HepG2 (cell line): ENCODE data around the gene STIMATE. TPM values are rescaled to one million over a fixed set of nuclear protein-coding genes. Genes with fewer than 3 reads are reported as not detected.

Experiments used
- ATM ChIP-seq: fragments of 450-650 bp; IDR thresholded peaks from 2 replicates; pipeline ENCODE4 v1.7.1; 2017; ENCODE audit warnings: mild to moderate bottlenecking, borderline replicate concordance
- CREB1 ChIP-seq, 2 experiments: fragments of 450-650 bp in 1 of 2; IDR thresholded peaks; 2 replicates each; pipeline ENCODE4 v1.6.1; 2016 to 2017; ENCODE audit warnings: control low read depth in 1 of 2, mild to moderate bottlenecking in 1 of 2, missing compliant biosample characterization in 1 of 2, missing genetic modification characterization in 1 of 2
- HMG20B ChIP-seq: conservative IDR thresholded peaks from 2 replicates; pipeline ENCODE4 v1.6.1; 2016; ENCODE audit warnings: missing genetic modification reagents, missing compliant biosample characterization
- JUND ChIP-seq: sonication (generic); formaldehyde crosslinking; IDR thresholded peaks from 2 replicates; pipeline ENCODE4 v1.8.0; 2022; ENCODE audit warnings: mild to moderate bottlenecking, missing genetic modification reagents
- KLF6 ChIP-seq: IDR thresholded peaks from 2 replicates; pipeline ENCODE4 v1.8.0; 2016; ENCODE audit warnings: missing biosample characterization, missing genetic modification reagents
- MAF1 ChIP-seq: sonication (generic); formaldehyde crosslinking; IDR thresholded peaks from 2 replicates; pipeline ENCODE4 v1.5.0; 2020; ENCODE audit warnings: missing genetic modification reagents, borderline replicate concordance
- MAZ ChIP-seq, 2 experiments: sonication (generic) in 1 of 2; formaldehyde crosslinking in 1 of 2; IDR thresholded peaks; 2 replicates each; pipeline versions ENCODE4 v1.5.0 to v1.6.1; 2012 to 2020; ENCODE audit warnings: low read depth in 2 of 2, mild to moderate bottlenecking in 2 of 2, borderline replicate concordance in 1 of 2, improper control_type of control experiment in 1 of 2, low read length in 1 of 2, missing genetic modification reagents in 1 of 2, moderate library complexity in 1 of 2
- NKX3-1 ChIP-seq: sonication (generic); formaldehyde crosslinking; IDR thresholded peaks from 2 replicates; pipeline ENCODE4 v1.5.0; 2020; ENCODE audit warnings: missing genetic modification reagents
- PHF5A ChIP-seq: IDR thresholded peaks from one replicate; pipeline ENCODE4 v1.6.1; 2018; ENCODE audit warnings: low read depth, missing genetic modification reagents; ENCODE audit not compliant: unreplicated experiment
- SMC3 ChIP-seq: IDR thresholded peaks from 2 replicates; pipeline ENCODE4 v1.6.1; 2011; ENCODE audit warnings: low read length, improper control_type of control experiment
- SP4 ChIP-seq: sonication (generic); formaldehyde crosslinking; IDR thresholded peaks from 2 replicates; pipeline ENCODE4 v1.8.1; 2023; ENCODE audit warnings: mild to moderate bottlenecking, missing genetic modification reagents
- SSRP1 ChIP-seq: IDR thresholded peaks from 2 replicates; pipeline ENCODE4 v1.6.1; 2016; ENCODE audit warnings: control low read depth
- U2AF1 ChIP-seq: fragments of 200-400 bp; formaldehyde crosslinking; optimal IDR thresholded peaks from 2 replicates; pipeline ENCODE3; 2017; ENCODE audit warnings: mild to moderate bottlenecking, low read depth, low read length
- ZNF232 ChIP-seq: sonication (generic); formaldehyde crosslinking; IDR thresholded peaks from 2 replicates; pipeline ENCODE4 v1.4.0; 2020; ENCODE audit warnings: missing genetic modification reagents, borderline replicate concordance
- ZNF44 ChIP-seq: sonication (generic); formaldehyde crosslinking; IDR thresholded peaks from 2 replicates; pipeline ENCODE4 v1.5.1; 2020; ENCODE audit warnings: mild to moderate bottlenecking, missing genetic modification reagents
- ZNF547 ChIP-seq: sonication (generic); formaldehyde crosslinking; IDR thresholded peaks from 2 replicates; pipeline ENCODE4 v1.5.1; 2020; ENCODE audit warnings: mild to moderate bottlenecking, missing genetic modification reagents
- ZNF672 ChIP-seq: sonication (generic); formaldehyde crosslinking; IDR thresholded peaks from 2 replicates; pipeline ENCODE4 v1.8.1; 2022; ENCODE audit warnings: missing genetic modification reagents
- ZNF704 ChIP-seq: sonication (generic); formaldehyde crosslinking; IDR thresholded peaks from 2 replicates; pipeline ENCODE4 v1.8.1; 2023; ENCODE audit warnings: mild to moderate bottlenecking, inconsistent platforms, moderate library complexity, missing genetic modification reagents, borderline replicate concordance
- ZSCAN22 ChIP-seq: sonication (generic); formaldehyde crosslinking; IDR thresholded peaks from 2 replicates; pipeline ENCODE4 v1.4.0; 2020; ENCODE audit warnings: mild to moderate bottlenecking, missing genetic modification reagents
- polyA plus RNA-seq, 8 experiments: library from polyadenylated mRNA; depleted of rRNA in 3 of 8; stranded (reverse) in 7 of 8; unstranded in 1 of 8; fragments of >200 nt; fragmentation: Illumina TruSeq in 4 of 8; extraction: Trizol in 4 of 8; gene quantifications; 2 replicates each; pipeline versions ENCODE4 v1.2.1 to v1.2.3, GENCODE V29; 2011 to 2016; ENCODE audit warnings: low read depth in 4 of 8, missing spikeins in 1 of 8, mixed read lengths in 1 of 8; ENCODE audit not compliant: insufficient read depth in 1 of 8
- total RNA-seq, 5 experiments: library from RNA; depleted of rRNA; stranded (reverse); fragments of >200 nt; fragmentation: Illumina TruSeq; extraction: Trizol; gene quantifications; 2 replicates each; pipeline ENCODE4 v1.2.3, GENCODE V29; 2016; ENCODE audit warnings: low read depth in 1 of 5
- TF ChIP-seq, protein P1 (sequence below): IDR thresholded peaks from 2 replicates; pipeline ENCODE4 v1.4.0; 2020; ENCODE audit warnings: mild to moderate bottlenecking, missing genetic modification reagents
- TF ChIP-seq, protein P2 (sequence below): sonication (generic); formaldehyde crosslinking; IDR thresholded peaks from 2 replicates; pipeline ENCODE4 v1.4.0; 2020; ENCODE audit warnings: mild to moderate bottlenecking, missing genetic modification reagents
- TF ChIP-seq, protein P3 (sequence below): sonication (generic); formaldehyde crosslinking; IDR thresholded peaks from 2 replicates; pipeline ENCODE4 v1.4.0; 2020; ENCODE audit warnings: missing genetic modification reagents

The STIMATE gene
- total and polyA plus RNA-seq, 2 of the 13 experiments (the other 11 are each of a cell fraction or from before 2014, with no cell fraction given) = 5.7 to 11.7 TPM

GRCh38 chr3:52798978-52799476 lies 98.3 kb downstream of the STIMATE start (continued):
- TF ChIP-seq, protein P1, sequence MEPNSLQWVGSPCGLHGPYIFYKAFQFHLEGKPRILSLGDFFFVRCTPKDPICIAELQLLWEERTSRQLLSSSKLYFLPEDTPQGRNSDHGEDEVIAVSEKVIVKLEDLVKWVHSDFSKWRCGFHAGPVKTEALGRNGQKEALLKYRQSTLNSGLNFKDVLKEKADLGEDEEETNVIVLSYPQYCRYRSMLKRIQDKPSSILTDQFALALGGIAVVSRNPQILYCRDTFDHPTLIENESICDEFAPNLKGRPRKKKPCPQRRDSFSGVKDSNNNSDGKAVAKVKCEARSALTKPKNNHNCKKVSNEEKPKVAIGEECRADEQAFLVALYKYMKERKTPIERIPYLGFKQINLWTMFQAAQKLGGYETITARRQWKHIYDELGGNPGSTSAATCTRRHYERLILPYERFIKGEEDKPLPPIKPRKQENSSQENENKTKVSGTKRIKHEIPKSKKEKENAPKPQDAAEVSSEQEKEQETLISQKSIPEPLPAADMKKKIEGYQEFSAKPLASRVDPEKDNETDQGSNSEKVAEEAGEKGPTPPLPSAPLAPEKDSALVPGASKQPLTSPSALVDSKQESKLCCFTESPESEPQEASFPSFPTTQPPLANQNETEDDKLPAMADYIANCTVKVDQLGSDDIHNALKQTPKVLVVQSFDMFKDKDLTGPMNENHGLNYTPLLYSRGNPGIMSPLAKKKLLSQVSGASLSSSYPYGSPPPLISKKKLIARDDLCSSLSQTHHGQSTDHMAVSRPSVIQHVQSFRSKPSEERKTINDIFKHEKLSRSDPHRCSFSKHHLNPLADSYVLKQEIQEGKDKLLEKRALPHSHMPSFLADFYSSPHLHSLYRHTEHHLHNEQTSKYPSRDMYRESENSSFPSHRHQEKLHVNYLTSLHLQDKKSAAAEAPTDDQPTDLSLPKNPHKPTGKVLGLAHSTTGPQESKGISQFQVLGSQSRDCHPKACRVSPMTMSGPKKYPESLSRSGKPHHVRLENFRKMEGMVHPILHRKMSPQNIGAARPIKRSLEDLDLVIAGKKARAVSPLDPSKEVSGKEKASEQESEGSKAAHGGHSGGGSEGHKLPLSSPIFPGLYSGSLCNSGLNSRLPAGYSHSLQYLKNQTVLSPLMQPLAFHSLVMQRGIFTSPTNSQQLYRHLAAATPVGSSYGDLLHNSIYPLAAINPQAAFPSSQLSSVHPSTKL = no peak
- no peak for TF ChIP-seq ZSCAN22
- TF ChIP-seq U2AF1 = no peak
- TF ChIP-seq MAZ (IDR thresholded peaks at IDR 0.05; ENCODE audit: borderline replicate concordance, low read depth, low read length) = no peak
- TF ChIP-seq MAZ (CRISPR knock-in tag; IDR thresholded peaks at IDR 0.05; ENCODE audit: low read depth) = no peak
- TF ChIP-seq ZNF547 (CRISPR knock-in tag) = 0 out of 2 replicates have a peak, but pooled peaks have one; percentile 37
- 0 out of 2 replicates have a peak, but pooled peaks have one; percentile 58 for TF ChIP-seq SP4 (CRISPR knock-in tag)
- no peak for TF ChIP-seq NKX3-1 (CRISPR knock-in tag)
- TF ChIP-seq ZNF232 (CRISPR knock-in tag) = 0 out of 2 replicates have a peak, but pooled peaks have one; percentile 19
- TF ChIP-seq HMG20B = no peak
- peak; percentile 66 for TF ChIP-seq SMC3
- no peak for TF ChIP-seq ZNF704
- no peak for TF ChIP-seq KLF6 (CRISPR knock-in tag)
- no peak for TF ChIP-seq CREB1 (IDR thresholded peaks at IDR 0.05)
- TF ChIP-seq CREB1 (CRISPR knock-in tag; IDR thresholded peaks at IDR 0.05) = no peak
- TF ChIP-seq JUND = no peak
- TF ChIP-seq ATM = no peak
- TF ChIP-seq, protein P2, sequence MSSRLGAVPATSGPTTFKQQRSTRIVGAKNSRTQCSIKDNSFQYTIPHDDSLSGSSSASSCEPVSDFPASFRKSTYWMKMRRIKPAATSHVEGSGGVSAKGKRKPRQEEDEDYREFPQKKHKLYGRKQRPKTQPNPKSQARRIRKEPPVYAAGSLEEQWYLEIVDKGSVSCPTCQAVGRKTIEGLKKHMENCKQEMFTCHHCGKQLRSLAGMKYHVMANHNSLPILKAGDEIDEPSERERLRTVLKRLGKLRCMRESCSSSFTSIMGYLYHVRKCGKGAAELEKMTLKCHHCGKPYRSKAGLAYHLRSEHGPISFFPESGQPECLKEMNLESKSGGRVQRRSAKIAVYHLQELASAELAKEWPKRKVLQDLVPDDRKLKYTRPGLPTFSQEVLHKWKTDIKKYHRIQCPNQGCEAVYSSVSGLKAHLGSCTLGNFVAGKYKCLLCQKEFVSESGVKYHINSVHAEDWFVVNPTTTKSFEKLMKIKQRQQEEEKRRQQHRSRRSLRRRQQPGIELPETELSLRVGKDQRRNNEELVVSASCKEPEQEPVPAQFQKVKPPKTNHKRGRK (CRISPR knock-in tag) = no peak
- TF ChIP-seq ZNF44 (CRISPR knock-in tag) = 0 out of 2 replicates have a peak, but pooled peaks have one; percentile 36
- TF ChIP-seq, protein P3, sequence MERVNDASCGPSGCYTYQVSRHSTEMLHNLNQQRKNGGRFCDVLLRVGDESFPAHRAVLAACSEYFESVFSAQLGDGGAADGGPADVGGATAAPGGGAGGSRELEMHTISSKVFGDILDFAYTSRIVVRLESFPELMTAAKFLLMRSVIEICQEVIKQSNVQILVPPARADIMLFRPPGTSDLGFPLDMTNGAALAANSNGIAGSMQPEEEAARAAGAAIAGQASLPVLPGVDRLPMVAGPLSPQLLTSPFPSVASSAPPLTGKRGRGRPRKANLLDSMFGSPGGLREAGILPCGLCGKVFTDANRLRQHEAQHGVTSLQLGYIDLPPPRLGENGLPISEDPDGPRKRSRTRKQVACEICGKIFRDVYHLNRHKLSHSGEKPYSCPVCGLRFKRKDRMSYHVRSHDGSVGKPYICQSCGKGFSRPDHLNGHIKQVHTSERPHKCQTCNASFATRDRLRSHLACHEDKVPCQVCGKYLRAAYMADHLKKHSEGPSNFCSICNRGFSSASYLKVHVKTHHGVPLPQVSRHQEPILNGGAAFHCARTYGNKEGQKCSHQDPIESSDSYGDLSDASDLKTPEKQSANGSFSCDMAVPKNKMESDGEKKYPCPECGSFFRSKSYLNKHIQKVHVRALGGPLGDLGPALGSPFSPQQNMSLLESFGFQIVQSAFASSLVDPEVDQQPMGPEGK (CRISPR knock-in tag) = 0 out of 2 replicates have a peak, but pooled peaks have one; percentile 20
- TF ChIP-seq MAF1 (CRISPR knock-in tag) = no peak
- TF ChIP-seq PHF5A (CRISPR knock-in tag) = no peak
- peak; percentile 75; the same call in 1 of the 2 replicates for TF ChIP-seq SSRP1 (CRISPR knock-in tag)
- TF ChIP-seq ZNF672 (CRISPR knock-in tag) = no peak
